Glomerular endothelial cell (primary cell): ENCODE data around the gene PLA2G15. TPM values are rescaled to one million over a fixed set of nuclear protein-coding genes. Genes with fewer than 3 reads are reported as not detected.
"Not testable (repeated sequence)": the region's sequence is repeated elsewhere in the genome, so short reads cannot be mapped to it uniquely, and the experiment has no call there.

ENCODE experiments used
- DNase-seq: peaks from one replicate; pipeline ENCODE4 v3.0.0-alpha.2; 2011; ENCODE audit warnings: low read depth, low spot score; ENCODE audit errors: extremely low read depth
- total RNA-seq: library from RNA; depleted of rRNA; stranded (reverse); fragments of >200 nt; gene quantifications from 2 replicates; pipeline ENCODE4 v1.2.3, GENCODE V29; 2015

The PLA2G15 gene
- total RNA-seq, 1 donor from 2014 or later: 46.9 TPM

GRCh38 chr16:68273896-68274295 lies 28.7 kb downstream of the PLA2G15 start:
- DNase-seq: no peak

- no peak for DNase-seq
These were observed 29.3 kb downstream of the PLA2G15 start for GRCh38 chr16:68274441-68274840.

- no peak for DNase-seq
These were observed 30.5 kb downstream of the PLA2G15 start for GRCh38 chr16:68275611-68276191.

- DNase-seq: no peak
These were observed 31.1 kb downstream of the PLA2G15 start for GRCh38 chr16:68276223-68276622.

DNA sequence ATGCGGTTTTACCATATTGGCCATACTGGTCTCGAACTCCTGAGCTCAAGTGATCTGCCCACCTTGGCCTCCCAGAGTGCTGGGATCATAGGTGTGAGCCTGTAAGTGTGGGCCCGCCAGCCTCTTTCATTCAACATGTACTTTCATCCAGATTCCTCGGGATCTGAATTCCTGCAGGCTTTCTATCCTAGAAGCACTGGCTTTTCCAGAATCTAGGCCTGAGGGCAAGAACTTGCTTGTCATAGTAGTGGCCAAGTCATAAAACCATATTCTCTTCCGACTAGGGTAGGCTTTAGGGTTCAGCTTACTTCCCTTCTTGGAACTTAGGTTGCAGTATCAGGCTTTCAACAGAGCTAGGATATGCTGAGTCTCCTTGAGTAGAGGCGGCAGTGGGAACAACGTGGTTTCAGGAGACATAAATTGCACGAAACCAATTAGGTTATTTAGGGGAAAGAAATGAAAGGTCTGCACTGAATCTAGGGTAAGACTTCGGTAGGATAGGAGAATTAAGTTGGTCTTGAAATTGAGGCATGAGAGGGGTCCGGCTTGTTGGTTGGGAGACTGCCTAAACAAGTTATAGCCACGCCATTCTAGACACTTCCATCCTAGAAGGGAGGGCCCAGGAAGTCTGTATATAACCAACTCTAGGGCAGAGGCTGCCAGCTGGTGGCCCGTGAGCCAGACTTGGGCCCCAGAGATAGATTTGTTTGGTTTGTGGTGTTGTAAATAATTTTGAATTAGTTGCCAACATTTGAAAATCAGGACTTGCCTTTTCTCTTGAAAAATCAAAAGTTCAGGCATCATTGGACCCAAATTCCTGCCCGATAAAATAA lies 34.8 kb downstream of the PLA2G15 start:
- DNase-seq: no peak

DNA sequence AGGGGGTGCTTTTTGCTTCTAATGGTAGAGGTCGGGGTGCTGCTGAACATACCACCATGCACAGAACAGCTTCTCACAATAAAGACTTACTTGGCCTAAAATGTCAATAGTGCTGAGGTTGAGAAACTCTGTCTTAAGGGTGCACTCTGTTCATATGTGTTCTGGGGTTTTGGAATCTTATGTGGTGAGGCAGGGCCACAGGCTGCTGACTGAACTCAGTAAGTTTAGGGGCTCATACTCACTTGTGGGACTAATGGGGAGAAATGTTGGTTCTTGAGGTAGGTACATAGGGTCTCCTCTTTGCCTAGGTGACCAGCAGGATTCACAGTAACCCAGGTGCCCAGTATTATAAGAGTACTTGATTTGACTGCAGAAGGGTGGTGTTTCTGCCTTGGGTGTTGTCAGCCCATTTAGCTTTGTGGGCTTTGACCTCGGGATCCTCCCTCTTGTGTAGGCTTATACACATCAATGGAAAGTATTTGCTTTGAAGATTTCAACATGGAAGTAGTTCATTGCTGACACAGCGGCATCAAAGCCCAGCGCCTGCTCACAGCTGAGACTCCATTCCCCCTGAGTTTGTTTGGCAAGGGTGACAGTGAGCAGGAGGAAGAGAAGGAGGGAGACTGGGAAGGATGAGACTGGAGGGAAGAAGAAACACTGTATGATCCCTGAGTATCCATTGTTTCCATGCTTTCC lies 36.3 kb downstream of the PLA2G15 start:
- no peak for DNase-seq

DNA sequence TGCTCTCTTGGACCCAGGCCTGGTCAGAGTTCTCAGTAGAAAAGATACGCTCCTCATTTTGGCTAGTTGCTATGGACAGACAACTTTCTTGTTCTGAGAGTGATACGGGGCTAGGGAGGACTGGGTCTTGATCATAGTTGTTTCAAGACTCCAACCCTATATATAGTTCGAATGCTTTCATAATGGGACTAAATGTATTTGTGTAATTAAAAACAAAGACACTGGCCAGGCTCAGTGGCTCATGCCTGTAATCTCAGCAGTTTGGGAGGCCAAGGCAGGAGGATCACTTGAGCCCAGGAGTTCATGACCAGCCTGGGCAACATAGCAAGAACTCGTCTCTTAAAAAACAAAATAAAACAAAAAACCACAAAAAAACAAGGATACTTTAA lies 36.9 kb downstream of the PLA2G15 start:
- no peak for DNase-seq

DNA sequence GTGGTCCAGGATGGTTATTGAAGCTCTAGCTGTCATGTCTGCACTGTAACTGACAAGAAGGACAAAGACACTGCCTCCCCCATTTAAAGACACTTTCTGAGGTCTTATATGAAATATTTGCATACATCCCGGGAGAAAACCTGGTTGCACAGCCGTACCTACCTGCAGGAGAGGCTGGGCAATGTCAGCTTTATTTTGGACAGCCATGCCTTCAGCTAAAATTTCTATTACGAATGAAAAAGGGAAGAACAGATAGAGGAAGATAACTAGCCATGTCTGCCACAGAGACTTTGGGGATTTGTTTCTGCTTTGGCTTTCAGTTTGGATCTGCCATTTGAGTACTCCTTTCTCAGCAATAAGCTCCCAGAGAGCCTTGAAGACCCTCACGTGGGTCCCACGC lies 38.2 kb downstream of the PLA2G15 start:
- DNase-seq: no peak

- no peak for DNase-seq
These were observed 38.8 kb downstream of the PLA2G15 start for GRCh38 chr16:68283801-68284598.

GRCh38 chr16:68284847-68285246 lies 39.7 kb downstream of the PLA2G15 start:
- no peak for DNase-seq

DNA sequence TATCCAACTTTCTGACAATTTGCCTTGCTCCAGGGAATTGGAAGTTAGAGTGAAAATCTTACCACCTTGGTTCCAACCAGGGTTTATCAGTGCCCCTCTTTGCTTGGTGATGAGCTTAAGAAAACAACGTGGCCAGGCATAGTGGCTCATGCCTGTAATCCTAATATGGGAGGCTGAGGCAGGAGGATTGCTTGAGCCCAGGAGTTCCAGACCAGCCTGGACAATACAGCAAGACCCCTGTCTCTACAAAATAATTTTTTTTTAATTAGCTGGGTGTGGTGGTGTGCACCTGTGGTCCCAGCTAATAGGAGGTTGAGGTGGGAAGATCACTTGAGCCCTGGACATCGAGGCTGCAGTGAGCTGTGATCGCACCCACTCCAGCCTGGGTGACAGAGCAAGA lies 40.5 kb downstream of the PLA2G15 start:
- no peak for DNase-seq

- no peak for DNase-seq
These were observed 41.2 kb downstream of the PLA2G15 start for GRCh38 chr16:68286153-68287074.

- DNase-seq: peak; percentile 57
These were observed 42.4 kb downstream of the PLA2G15 start for GRCh38 chr16:68287276-68288251.

GRCh38 chr16:68288252-68288650 lies 43.1 kb downstream of the PLA2G15 start:
- DNase-seq: no peak

DNA sequence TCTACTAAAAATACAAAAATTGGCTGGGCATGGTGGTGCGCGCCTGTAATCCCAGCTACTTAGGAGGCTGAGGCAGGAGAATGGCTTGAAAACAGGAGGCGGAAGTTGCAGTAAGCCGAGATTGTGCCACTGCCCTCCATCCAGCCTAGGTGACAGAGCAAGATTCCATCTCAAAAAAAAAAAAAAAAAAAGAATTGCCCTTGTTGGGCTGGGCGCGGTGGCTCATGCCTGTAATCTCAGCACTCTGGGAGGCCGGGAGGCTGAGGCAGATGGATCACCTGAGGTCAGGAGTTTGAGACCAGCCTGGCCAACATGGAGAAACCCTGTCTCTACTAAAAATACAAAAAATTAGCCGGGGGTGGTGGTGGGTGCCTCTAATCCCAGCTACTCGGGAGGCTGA lies 43.6 kb downstream of the PLA2G15 start:
- DNase-seq: not testable (repeated sequence)

GRCh38 chr16:68289202-68289601 lies 44.0 kb downstream of the PLA2G15 start:
- DNase-seq: no peak

DNA sequence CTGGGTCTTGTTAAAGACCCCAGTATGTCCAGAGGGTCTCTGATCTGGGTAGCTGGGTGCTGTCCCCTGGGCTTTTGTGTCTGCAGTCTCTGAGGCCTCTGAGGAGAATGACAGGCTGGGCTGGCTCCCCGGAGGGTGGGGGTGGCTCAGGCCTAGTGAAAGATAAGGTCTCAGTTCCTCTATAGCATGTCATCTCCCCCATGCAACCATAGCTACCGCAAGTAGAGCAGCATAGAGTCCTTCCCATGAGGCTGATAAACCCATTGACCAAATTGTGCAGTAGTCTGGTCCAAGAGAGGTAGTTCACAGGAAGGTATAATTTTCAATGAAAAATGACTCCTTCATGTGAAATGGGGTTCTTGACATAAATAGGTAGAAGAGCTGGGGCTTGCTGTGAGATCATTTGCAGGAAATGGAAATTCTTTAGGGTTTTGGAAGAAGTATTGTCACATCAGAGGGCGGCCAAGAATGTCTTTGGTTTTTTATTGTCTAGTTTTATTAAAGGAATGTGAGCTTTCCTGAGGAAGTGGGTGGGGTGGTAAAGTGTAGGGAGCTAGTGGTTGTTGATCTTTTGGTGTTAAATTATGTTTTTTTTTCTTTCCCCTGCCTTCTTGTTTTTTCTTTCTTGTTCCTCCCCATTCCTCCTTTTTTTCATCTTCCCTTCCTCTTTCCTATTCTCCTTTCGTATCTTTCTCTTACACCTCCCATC lies 44.6 kb downstream of the PLA2G15 start:
- no peak for DNase-seq

DNA sequence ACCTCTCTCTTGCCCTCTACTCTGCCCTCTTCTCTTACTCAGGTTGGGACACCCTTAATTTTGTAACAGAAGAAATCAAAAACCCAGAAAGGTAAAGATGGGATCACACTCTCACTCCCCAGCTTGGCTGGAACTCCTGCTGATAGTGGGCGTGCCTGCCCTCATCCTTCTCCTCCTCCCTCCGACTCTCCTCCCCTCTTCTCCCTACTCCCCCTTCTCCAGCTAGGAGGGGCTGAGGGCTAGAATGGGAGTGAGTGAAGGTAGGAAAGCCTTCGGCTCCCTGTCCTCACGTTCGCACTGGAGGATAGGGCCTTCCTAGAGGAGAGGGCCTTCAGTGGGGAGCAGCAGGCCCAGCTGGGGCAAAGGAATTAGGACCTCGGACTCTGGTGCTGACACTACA lies 45.3 kb downstream of the PLA2G15 start:
- DNase-seq: no peak
